ENCODE measurements around the gene GRM8. TPM values are rescaled to one million over a fixed set of nuclear protein-coding genes. Genes with fewer than 3 reads are reported as not detected.

The GRM8 gene
- total RNA-seq, 2 experiments from 2014 or later, result not detected

GRCh38 chr7:126411821-126412383 lies 840.8 kb downstream of the GRM8 start:
- Mint-ChIP-seq H3K27ac (no peak overlapping the region), H3K4me1 (no peaks in the 10 kb centered on the region), H3K27me3 (no peaks in the 10 kb centered on the region), H3K36me3 (ENCODE audit: low read depth) (no peaks in the 10 kb centered on the region), H3K9me3 (peaks cover 1% of the 10 kb centered on the region), H3K4me3 (no peak overlapping the region)
- POLR2A ChIA-PET, result no interaction called here
- CTCF ChIA-PET, result no interaction called here
- DNase-seq, result no peak

GRCh38 chr7:126411032-126411820 lies 841.5 kb downstream of the GRM8 start:
- H3K4me1 Mint-ChIP-seq, result no peaks in the 10 kb centered on the region
- no peak for DNase-seq
- H3K4me3 Mint-ChIP-seq, result no peak overlapping the region
- no peaks in the 10 kb centered on the region for H3K27me3 Mint-ChIP-seq
- H3K36me3 Mint-ChIP-seq (ENCODE audit: low read depth), result no peaks in the 10 kb centered on the region
- H3K9me3 Mint-ChIP-seq, result peaks cover 1% of the 10 kb centered on the region
- no peak overlapping the region for H3K27ac Mint-ChIP-seq
- CTCF ChIA-PET, result no interaction called here
- POLR2A ChIA-PET, result no interaction called here

- ChIA-PET POLR2A (no interaction called here), CTCF (no interaction called here)
- no peak overlapping the region for H3K4me3 Mint-ChIP-seq
- no peaks in the 10 kb centered on the region for H3K36me3 Mint-ChIP-seq (ENCODE audit: low read depth)
- no peak for DNase-seq
- no peaks in the 10 kb centered on the region for H3K27me3 Mint-ChIP-seq
- no peak overlapping the region for H3K27ac Mint-ChIP-seq
- H3K4me1 Mint-ChIP-seq, result no peaks in the 10 kb centered on the region
- no peaks in the 10 kb centered on the region for H3K9me3 Mint-ChIP-seq
These were observed 849.7 kb downstream of the GRM8 start for GRCh38 chr7:126403040-126403439.

- Mint-ChIP-seq H3K36me3 (ENCODE audit: low read depth) (no peaks in the 10 kb centered on the region), H3K9me3 (no peaks in the 10 kb centered on the region), H3K27ac (no peak overlapping the region), H3K4me1 (no peaks in the 10 kb centered on the region), H3K27me3 (no peaks in the 10 kb centered on the region), H3K4me3 (no peak overlapping the region)
- ChIA-PET POLR2A (no interaction called here), CTCF (no interaction called here)
- DNase-seq, result no peak
These were observed 850.8 kb downstream of the GRM8 start for GRCh38 chr7:126401918-126402317.

GRCh38 chr7:126398851-126399529 lies 853.8 kb downstream of the GRM8 start:
- Mint-ChIP-seq H3K36me3 (ENCODE audit: low read depth) (no peaks in the 10 kb centered on the region), H3K27ac (no peak overlapping the region), H3K27me3 (no peaks in the 10 kb centered on the region), H3K9me3 (no peaks in the 10 kb centered on the region), H3K4me3 (no peak overlapping the region), H3K4me1 (no peaks in the 10 kb centered on the region)
- ChIA-PET CTCF (no interaction called here), POLR2A (interaction anchor here (0.6 kb wide), 1 partner anchor 1037 kb away, joined by 14 read pairs; no protein-coding TSS in a partner anchor)
- DNase-seq, result no peak

- no peaks in the 10 kb centered on the region for H3K4me1 Mint-ChIP-seq
- no peaks in the 10 kb centered on the region for H3K36me3 Mint-ChIP-seq (ENCODE audit: low read depth)
- H3K27me3 Mint-ChIP-seq, result no peaks in the 10 kb centered on the region
- no peaks in the 10 kb centered on the region for H3K9me3 Mint-ChIP-seq
- CTCF ChIA-PET, result no interaction called here
- no peak for DNase-seq
- H3K4me3 Mint-ChIP-seq, result no peak overlapping the region
- H3K27ac Mint-ChIP-seq, result no peak overlapping the region
- POLR2A ChIA-PET, result interaction anchor here (0.6 kb wide), 1 partner anchor 1038 kb away, joined by 14 read pairs; no protein-coding TSS in a partner anchor
These were observed 854.5 kb downstream of the GRM8 start for GRCh38 chr7:126398285-126398684.

GRCh38 chr7:126394406-126394805 lies 858.3 kb downstream of the GRM8 start:
- H3K9me3 Mint-ChIP-seq, result peaks cover 5% of the 10 kb centered on the region
- no peak overlapping the region for H3K4me3 Mint-ChIP-seq
- H3K27me3 Mint-ChIP-seq, result no peaks in the 10 kb centered on the region
- ChIA-PET CTCF (no interaction called here), POLR2A (no interaction called here)
- no peak for DNase-seq
- H3K4me1 Mint-ChIP-seq, result no peaks in the 10 kb centered on the region
- no peaks in the 10 kb centered on the region for H3K36me3 Mint-ChIP-seq (ENCODE audit: low read depth)
- H3K27ac Mint-ChIP-seq, result no peak overlapping the region

Small RNA genes lying within 50 kb of the gene (microRNA-seq; reads per million reads assigned to microRNA genes)
- not detected for gene MIR592 (ENCODE audit: borderline microRNAs expressed, borderline replicate concordance)

Other genes with a start within 250 kb of the GRM8 start
- 10 to 100 TPM; 43.6 to 50.7 TPM for gene ZNF800, start 139.8 kb upstream of the GRM8 start, total RNA-seq

Measured in activated CD4-positive, alpha-beta T cell treated with anti-CD3 and anti-CD28 coated beads, Interleukin-2, amount 10 ng/mL, durations not matched to agents 7 days and 5 days (primary cell).